ENCODE data around the gene PRSS33.

GRCh38 chr16:2825049-2825742, 37.8 kb upstream of the PRSS33 start:
- TF ChIP-seq CBX8 (IDR thresholded peaks at IDR 0.05) = no peak
- no peak for TF ChIP-seq CTCF (IDR thresholded peaks at IDR 0.05)
- TF ChIP-seq ESRRA (IDR thresholded peaks at IDR 0.05; ENCODE audit: borderline replicate concordance, low read length) = no peak
- no peak for TF ChIP-seq EP300 (IDR thresholded peaks at IDR 0.05)
- TF ChIP-seq NFE2L2 (conservative IDR thresholded peaks at IDR 0.05; ENCODE audit: low read length) = no peak
- no peak for TF ChIP-seq RCOR1 (IDR thresholded peaks at IDR 0.05; ENCODE audit: low read depth, low read length)
- TF ChIP-seq BCL3 (IDR thresholded peaks at IDR 0.05) = no peak
- no peak for TF ChIP-seq POLR2A (IDR thresholded peaks at IDR 0.05; ENCODE audit: low read length)
- no peak for TF ChIP-seq HMGXB4 (CRISPR knock-in tag; IDR thresholded peaks at IDR 0.05; ENCODE audit: borderline replicate concordance)
- TF ChIP-seq HDAC2 (IDR thresholded peaks at IDR 0.05) = no peak
- TF ChIP-seq CBX2 (IDR thresholded peaks at IDR 0.05; ENCODE audit: borderline replicate concordance, low read depth) = no peak
- TF ChIP-seq MYC (IDR thresholded peaks at IDR 0.05; ENCODE audit: borderline replicate concordance, low read length) = no peak
- no peak for TF ChIP-seq KDM1A (IDR thresholded peaks at IDR 0.05; ENCODE audit: low read depth)
